Stimulated activated CD8-positive, alpha-beta memory T cell treated with anti-CD3 and anti-CD28 coated beads, Interleukin-15, amount 100 ng/mL, for 4 hours (primary cell): ENCODE results near the gene SYPL2.
"Not testable (repeated sequence)": the region's sequence is repeated elsewhere in the genome, so short reads cannot be mapped to it uniquely, and the experiment has no call there.

Experiments used
- DNase-seq, 2 donors: peaks; one replicate each; pipeline ENCODE4 v3.0.0-alpha.2; 2020; ENCODE audit warnings: low read depth in 2 of 2

Gene SYPL2

GRCh38 chr1:109470245-109470644 lies 3.9 kb downstream of the SYPL2 start:
- no peak for DNase-seq

DNA sequence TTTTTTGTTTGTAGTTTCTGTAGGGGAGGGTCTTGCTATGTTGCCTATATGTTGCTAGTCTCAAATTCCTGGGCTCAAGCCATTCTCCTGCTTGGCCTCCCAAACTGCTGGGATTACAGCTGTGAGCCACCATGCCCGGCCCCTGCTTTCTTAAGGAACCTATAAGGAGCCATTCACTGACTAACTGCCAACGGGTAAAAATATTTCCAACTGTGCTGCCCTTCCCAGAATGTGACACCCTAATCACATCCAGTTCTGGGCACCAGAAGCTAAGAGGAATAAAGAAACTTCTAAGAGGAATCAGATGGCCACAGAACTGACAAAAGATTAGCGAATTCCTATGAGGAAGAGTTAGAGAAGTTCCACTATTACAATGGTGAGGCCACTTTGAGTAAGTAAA lies 6.4 kb downstream of the SYPL2 start:
- DNase-seq, result no peak

DNA sequence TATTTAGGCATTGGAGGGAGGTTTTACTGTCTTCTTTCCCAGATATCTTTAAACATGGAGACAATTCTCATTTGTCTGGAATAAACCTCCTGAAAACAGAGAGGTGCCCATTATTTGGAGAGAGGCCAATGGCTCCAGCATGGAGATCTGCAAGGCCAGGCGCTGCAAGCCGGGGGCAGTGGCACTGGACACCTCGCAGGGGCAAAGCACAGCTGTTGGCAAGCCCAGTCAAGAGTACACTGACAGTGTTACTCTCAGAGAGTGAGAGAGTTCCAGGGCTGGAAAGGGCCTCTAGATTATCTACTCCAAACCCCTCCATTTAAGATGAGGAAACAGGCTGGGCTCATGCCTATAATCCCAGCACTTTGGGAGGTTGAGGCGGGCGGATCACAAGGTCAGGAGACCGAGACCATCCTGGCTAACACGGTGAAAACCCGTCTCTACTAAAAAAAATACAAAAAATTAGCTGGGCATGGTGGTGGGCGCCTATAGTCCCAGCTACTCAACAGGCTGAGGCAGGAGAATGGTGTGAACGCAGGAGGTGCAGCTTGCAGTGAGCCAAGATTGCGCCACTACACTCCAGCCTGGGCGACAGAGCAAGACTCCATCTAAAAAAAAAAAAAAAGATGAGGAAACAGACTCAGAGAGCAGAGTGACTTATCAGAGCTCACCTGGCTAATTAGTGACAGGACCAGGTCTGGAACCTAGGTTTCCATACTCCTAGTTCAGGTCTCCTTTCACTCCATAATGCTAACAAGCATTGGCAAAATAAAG lies 7.1 kb downstream of the SYPL2 start:
- DNase-seq, result not testable (repeated sequence)

- no peak for DNase-seq
These were observed 8.4 kb downstream of the SYPL2 start for GRCh38 chr1:109474697-109475096.

DNA sequence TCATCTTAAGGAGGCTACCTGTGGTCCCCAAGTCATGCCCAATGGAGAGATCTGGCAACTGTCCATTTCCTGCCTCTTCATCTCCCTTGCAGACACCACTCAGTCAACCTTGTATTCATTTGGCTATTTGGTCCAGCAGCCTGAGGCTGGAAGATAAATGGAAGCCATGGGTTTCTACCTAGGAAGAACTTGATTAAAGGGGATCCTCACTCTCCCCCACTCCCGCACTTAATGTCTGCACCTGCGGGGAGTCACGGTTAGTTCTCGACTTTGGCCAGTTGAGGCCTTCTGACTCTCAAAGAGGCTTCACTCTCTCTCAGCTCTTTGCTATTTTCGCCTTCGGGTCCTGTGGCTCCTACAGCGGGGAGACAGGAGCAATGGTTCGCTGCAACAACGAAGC lies 8.9 kb downstream of the SYPL2 start:
- no peak for DNase-seq

DNA sequence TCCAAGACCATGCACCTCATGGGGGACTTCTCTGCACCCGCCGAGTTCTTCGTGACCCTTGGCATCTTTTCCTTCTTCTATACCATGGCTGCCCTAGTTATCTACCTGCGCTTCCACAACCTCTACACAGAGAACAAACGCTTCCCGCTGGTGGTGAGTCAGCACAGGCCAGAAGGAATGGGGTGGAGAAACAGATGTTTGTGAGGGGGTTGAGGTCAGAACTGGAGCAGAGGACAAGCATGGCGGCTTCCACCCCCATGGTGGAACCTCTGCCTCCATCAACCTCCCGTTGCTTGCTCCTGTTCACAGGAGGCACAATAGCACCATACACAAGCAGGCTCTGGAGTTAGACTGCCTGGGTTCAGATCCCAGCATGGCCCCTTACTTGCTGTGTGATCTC lies 10.5 kb downstream of the SYPL2 start:
- no peak for DNase-seq

GRCh38 chr1:109477821-109478220 lies 11.5 kb downstream of the SYPL2 start:
- DNase-seq, result no peak

- DNase-seq, result no peak
These were observed 12.5 kb downstream of the SYPL2 start for GRCh38 chr1:109478806-109479205.

DNA sequence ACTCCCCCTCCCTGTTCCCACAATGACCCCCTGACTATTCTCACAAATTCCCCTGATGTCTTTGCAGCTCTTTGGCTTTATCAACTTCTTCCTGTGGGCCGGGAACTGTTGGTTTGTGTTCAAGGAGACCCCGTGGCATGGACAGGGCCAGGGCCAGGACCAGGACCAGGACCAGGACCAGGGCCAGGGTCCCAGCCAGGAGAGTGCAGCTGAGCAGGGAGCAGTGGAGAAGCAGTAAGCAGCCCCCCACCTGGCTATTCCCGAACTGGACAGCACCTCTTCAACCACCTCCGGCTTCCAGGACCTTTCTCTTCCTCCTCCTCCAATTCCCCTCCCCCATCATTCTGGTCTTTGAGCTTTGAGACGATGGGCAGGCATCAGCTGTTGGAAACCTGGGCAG lies 13.0 kb downstream of the SYPL2 start:
- no peak for DNase-seq

GRCh38 chr1:109479901-109480300 lies 13.6 kb downstream of the SYPL2 start:
- DNase-seq, result no peak

GRCh38 chr1:109481646-109482045 lies 15.3 kb downstream of the SYPL2 start:
- DNase-seq, result no peak

DNA sequence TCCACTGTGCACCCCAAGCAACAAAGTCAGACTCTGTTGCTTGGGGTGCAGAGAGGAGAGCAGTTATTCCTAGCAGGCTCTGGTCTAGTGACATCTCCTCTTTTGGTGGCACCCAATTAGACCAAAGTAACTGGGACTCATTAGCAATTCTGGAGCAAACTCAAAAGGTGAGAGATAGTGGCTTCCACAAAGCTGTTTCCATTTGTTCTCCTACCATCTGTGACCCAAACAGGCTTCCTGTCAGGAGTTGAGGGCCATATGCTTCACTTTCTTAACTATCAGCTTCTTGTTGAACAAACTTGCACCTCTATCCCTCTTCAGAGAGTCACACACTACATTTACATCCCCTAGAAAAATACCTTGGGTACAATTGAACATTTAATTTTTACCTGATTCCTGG lies 15.9 kb downstream of the SYPL2 start:
- no peak for DNase-seq

GRCh38 chr1:109482791-109483671 lies 16.7 kb downstream of the SYPL2 start:
- no peak for DNase-seq

GRCh38 chr1:109483672-109484518 lies 17.5 kb downstream of the SYPL2 start, which contains the start of gene ATXN7L2:
TSS of gene ATXN7L2 (plus strand) at chr1:109483905. CDS start at chr1:109483954, 49 bp downstream.
- DNase-seq, result peak; percentile 83 to 89

DNA sequence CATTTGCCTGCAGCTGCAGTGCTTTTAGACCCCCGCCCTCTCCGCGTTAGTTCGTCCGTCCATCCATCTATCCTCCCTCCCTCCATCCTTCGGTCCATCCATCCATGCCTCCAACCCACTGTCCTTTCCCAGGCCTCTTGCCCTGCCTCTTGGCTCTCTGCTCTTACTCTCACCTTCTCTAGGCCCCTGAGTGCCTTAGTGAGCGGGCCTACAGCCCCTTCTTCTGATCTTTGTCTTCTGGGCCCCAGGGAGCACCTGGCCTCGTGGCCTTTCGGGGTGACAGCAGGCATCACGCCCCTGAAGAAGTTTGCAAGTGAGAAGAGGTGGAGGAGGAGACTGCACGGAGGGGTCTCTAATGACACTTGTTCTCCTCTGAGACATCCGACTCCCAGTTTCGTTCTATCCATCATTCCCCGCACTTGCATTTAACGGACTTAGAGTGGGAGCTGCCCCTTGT lies 18.2 kb downstream of the SYPL2 start:
- no peak for DNase-seq

- DNase-seq, result no peak
These were observed 18.7 kb downstream of the SYPL2 start for GRCh38 chr1:109485001-109485400.

- DNase-seq, result no peak
These were observed 20.9 kb downstream of the SYPL2 start for GRCh38 chr1:109487261-109487660.

DNA sequence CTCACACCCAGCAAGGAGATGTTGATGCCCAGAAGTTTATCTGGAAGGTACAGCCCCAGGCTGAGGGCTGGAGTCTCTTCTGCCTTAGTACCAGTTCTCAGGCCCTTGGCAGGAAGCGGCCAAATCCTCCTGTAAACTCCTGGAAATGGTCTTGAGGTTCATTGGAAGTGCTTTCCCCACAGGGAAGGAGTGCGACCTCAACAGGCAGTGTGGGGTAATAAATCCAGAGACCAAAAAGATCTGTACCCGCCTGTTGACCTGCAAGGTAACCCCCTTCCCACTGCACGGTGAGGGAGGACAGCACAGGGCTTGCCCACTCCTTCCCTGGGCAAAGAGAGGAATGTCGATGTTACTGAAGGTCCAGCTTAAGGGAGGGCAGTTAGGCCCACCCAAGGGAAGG lies 21.9 kb downstream of the SYPL2 start:
- DNase-seq, result no peak

DNA sequence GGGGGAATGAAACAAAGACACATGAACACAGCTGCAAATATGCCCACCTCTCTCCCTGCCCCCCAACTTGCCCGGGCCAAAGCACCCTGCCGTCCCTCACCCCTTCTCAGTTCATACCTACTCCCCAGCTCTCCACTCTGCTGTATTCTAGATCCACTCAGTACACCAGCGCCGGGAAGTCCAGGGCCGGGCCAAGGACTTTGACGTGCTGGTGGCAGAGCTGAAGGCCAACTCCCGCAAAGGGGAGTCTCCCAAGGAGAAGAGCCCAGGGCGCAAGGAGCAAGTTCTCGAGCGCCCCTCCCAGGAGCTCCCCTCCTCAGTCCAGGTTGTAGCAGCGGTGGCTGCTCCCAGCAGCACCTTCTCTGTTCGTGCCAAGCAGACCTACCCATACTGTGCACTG lies 22.4 kb downstream of the SYPL2 start:
- no peak for DNase-seq

- DNase-seq, result peak in 1 of 2 donors; percentile 51
These were observed 23.9 kb downstream of the SYPL2 start for GRCh38 chr1:109490029-109490933.

- no peak for DNase-seq
These were observed 24.6 kb downstream of the SYPL2 start for GRCh38 chr1:109490934-109491302.
